Left renal pelvis (tissue), 4 donors: ENCODE results near the gene GCH1. TPM values are rescaled to one million over a fixed set of nuclear protein-coding genes. Genes with fewer than 3 reads are reported as not detected.

Experiments
- DNase-seq, 4 donors: peaks; one replicate each; pipeline ENCODE4 v3.0.0-alpha.2; 2013; ENCODE audit warnings: low read depth in 4 of 4, low spot score in 3 of 4
- polyA plus RNA-seq, 4 donors: library from polyadenylated mRNA; unstranded; fragments of 120-200 nt; gene quantifications; one replicate each; pipeline ENCODE4 v1.2.1, GENCODE V29; 2013; ENCODE audit not compliant: insufficient read length in 4 of 4

GCH1 gene
- polyA plus RNA-seq, 4 donors = 3.6 to 9.6 (median 9.3) TPM

DNA sequence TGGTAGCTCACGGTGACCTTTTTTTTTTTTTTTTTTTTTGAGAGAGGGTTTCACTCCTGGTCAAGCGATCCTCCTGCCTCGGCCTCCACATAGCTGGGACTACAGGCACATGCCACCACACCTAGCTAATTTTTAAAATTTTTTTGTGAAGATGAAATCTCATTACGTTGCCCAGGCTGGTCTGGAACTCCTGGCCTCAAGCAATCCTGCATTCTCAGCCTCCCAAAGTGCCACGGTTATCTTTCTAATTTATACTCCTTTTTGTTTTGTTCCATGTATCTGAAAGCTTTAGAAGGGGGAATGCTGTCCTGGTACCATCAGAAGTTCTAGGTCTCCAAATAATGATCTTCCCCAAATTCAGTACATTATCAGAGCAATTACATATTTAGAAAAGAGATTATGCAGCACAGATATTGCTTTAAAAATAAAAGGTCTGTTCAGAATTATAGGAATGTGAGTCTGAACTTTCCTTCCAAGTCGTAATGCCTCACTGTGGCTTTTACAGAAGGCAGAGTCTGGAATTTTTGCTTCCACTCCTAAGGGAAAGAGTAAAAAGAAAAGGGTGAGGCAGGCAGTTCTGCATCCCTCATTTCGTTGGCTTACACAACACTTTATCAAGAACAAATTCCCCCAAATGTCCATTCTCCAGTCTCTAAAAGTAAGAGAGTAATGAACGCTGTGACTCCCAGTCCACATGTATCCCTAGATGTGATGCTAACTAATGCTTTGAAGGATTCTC, 73.0 kb downstream of the GCH1 start:
- no peak for DNase-seq

DNA sequence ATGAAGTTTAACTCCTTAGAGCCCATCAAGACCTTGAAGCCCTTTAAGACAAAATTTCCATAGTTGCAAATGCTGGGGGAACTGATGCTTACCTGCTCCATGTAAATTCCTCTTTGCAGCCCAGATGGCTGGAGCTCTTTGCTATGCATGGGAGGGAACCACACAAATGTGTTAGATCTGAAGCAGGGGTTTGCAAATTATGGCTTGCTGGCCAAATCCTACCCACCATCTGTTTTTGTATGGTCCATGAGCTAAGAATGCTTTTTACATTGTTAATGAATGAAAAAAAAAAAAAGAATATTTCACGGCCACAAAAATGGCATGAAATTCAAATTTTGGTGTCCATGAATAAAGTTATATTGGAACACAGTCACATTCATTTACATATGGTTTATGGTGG, 74.6 kb downstream of the GCH1 start:
- DNase-seq = no peak

GRCh38 chr14:54823757-54824549, 78.7 kb downstream of the GCH1 start:
- no peak for DNase-seq

DNA sequence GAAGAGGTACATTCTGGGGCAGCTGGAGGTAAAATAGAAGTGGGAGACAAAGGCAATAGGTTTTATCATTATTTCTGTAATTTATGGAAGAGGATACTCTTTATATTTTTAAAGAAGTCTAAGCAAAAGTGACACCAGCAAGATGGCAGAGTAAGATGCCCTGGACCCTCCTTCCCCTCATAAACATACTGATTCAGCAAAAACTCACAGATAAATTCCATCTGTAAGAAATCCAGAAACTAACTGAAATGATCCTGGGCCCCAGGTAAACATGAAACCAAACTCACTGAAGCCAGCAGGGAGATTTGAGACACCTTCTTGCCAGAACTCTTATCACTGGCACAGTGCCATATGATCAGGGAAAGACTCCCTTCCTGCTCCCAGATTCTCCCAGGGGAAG, 79.9 kb downstream of the GCH1 start:
- DNase-seq = no peak

DNA sequence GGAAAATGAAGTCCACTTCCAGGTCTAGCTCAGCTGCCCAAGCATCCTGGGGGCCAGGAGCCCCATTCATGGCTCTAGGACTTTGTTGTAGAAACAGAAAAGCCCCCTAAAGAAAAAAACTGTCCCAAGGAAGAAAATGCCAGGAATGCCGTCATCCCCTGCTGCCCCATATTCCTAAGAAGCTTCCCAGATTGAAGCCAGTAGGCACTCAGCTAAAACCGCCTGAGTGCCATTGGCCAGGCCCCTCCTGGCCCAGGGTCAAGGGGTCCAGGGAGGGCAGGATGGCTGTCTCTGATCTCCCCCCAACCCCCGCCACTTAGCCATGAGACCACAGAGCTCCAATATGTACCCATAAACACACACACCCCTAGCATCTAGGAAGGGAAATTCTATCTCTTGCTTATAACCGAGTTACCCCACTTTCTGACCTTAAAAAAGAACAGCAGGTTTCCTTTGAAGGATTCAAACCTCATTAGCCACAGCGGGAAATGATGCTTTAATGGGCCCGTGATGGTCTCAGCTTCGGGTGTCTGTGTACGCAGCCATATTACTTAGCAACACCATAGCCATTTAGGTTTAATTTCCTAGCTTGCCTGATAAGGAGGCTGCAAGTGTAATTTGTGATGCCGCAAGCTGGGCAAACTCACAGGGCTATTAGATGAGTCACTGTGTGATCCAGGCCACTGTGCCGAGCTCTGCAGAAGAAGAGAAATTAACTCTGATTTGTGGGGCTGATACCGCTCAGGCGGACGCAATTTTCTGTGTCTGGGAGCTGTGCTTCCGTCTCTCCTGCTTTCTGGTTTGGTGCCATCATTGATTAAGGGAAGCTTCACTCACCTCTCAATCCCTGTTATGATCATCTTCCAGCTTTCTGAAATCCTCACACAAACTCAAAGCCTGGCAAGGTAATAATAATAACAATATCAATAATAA, 84.2 kb downstream of the GCH1 start:
- no peak for DNase-seq

DNA sequence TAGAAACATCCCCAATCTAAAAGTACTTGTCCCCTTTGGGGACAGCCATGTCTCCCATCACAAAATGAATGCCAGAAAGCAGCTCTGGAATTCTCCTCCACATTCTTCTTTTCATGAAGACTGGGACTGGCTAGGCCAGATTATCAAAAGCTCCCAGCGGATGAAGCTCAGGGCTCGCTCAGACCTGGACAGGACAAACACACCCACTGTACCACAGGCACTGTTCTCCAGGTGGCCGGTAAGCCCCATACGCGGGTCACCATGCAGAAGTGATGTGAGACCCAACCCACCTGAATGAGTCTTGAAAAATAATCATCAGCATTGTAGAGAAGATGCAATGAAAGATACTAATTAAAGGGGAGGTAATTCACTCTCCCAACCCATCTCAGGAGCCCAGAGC, 85.1 kb downstream of the GCH1 start:
- no peak for DNase-seq

DNA sequence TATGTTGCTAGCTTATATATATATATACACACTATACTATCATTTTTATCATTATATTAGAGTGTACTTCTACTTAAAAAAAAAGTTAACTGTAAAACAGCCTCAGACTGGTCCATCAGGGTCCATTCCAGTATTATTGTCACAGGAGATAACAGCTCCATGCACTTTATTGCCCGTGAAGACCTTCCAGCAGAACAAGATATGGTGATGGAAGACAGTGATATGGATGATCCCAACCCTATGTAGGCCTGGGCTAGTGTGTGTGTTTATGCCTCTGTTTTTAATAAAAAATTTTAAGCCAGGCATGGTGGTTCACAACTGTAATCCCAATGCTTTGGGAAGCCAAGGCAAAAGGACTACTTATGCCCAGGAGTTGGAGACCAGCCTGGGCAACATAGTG, 86.2 kb downstream of the GCH1 start:
- no peak for DNase-seq

DNA sequence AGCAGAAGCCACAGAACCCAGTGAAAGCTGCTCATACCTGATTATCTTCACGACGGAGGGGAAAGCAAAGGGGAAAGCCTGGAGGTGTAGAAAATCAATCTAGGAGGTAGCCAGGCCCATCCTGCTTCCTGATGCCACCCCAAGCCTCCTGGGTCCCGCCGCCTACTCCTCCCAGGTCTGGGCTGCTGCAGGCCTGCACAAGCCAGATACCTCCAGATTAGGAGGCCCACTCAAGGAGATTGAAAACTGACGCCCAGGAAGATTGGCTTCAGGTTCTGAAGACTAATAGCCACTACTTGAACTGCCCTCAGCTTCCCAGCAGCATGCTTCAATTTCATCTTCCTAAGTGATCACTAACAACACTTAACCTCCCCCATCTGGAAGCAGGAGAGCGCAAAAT, 87.1 kb downstream of the GCH1 start:
- DNase-seq = no peak

DNA sequence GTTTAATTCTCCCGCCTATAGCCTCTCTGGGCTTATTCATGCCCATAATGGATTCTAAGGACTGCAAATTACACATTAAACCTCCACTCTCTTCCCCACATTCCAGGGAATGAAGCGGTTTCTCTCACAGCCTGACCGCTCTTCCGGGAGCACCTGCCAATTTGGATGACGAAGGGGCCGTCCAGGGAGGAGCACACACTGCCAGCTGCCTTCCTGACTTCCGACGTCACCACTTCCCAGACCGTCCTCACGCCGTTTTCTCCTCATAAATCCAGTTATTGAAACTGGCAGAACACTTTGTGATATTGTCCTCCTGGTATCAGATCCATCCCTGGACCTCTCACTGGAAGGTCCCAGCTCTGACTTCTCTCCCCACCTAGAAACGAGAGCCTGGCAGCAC, 87.6 kb downstream of the GCH1 start:
- DNase-seq = no peak

DNA sequence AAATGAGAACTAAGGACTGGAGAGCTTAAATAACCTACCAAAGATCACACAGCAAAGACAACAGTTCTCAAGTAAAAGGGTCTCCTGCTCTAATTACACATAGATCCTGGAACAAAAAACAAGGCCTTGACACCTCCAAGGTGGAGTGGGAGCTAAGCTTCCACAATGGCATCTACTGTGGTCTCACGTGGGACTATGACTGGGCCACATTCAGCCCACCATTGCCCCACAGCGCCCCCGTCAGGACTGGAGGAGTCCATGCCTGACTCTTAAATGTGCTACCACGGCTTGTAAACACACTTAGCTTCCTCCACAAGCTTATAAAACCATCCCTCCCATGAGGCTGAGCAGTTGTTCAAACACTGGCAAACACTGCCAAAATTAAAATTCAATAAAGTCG, 88.5 kb downstream of the GCH1 start:
- no peak for DNase-seq

- no peak for DNase-seq
Observed at GRCh38 chr14:54813081-54813480, 89.5 kb downstream of the GCH1 start.

DNA sequence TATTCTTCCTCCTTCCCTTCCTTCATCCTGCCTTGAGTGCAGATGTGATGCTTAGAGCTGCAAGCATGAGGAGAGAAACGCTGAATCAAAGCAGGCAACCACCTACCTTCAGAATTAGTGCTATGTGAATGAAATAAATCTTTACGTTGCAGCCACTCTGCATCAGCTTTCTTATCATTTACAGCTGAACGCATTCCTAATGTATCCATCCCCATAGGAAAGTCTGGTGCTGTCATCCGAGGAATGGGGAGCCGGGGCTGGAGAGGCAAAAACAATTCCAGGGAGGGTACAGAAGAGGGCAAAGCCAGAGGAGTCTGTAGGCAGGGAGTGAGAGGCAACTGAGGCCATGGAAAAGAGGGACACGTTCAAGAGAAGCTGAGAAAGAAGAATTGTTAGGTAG, 90.0 kb downstream of the GCH1 start:
- no peak for DNase-seq

GRCh38 chr14:54809767-54810166, 92.9 kb downstream of the GCH1 start:
- DNase-seq = no peak

DNA sequence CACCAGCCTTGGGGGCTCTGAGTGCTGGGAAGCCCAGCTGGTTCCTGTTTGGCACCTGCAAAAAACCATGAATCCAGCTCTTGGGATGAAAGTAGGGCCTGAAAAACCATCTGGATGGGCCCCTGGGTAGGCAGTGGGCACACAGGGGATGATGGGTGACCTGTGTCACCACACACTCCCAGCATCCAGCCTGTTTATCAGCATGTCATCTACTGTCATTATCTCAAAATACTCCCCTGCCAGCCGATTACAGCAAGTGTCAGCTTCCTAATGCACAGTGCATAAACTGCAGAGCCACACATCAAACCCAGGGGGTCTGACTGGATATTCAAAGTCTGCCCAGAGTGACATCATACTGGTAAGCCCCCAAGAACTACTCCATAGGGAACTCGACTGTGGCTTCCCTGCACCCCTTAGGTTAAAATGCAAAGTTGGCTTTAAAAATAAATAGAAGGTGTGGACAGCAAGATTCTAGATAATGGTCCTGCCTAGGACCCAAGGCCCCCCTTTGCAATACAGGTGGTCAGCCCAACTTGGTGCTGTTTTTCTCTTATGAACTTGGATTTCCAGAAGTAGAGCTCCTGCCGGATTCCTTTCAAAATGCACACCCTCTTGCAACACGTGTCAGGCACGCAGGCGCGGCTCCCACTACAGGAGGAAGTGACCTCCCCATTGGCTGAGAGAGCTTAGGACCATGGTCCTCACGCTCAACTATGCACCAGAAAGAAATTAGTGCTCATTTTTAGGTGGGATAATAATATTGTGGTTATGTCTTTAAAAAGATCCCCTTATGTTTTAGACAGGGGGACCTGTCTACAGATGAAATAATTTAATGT, 94.1 kb downstream of the GCH1 start:
- no peak for DNase-seq

DNA sequence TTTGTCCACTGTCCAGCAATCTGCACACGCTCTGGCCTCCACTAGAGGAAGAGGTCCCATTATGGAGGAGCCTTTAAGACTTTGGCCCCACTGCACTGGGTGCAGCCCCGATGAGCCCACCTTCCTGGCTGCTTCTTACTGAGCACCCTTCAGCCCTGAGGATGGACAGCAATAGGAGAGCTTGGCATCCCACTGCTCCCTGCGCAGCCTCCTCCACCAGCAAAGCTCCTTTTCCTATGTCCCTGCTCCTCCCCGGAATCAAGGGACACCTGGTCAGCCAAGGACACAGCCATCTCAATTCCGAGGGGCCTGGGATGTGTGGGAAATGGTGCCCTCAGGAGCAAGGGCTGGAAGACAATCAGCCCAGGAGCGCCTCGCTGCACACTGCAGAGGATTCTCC, 94.7 kb downstream of the GCH1 start:
- no peak for DNase-seq

DNA sequence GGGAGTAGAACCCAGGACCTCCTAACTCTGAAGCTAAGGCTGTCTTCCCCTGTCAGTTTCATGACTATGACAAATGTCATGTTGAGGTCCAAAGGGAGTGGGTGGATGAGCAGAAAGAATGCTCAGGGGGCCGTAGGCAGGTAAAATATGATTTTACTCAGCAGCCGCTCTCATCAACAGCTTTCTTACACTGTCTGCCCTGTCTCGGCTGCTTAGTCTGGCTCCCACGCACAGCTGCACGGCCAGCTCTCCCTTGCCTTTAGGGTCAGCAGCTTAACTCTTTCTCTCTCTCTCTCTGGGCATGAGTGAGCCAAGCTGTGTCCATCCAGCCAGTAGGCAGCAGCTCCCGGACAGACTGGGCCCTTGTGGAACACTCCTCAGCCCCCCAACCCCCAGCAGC, 95.2 kb downstream of the GCH1 start:
- no peak for DNase-seq

DNA sequence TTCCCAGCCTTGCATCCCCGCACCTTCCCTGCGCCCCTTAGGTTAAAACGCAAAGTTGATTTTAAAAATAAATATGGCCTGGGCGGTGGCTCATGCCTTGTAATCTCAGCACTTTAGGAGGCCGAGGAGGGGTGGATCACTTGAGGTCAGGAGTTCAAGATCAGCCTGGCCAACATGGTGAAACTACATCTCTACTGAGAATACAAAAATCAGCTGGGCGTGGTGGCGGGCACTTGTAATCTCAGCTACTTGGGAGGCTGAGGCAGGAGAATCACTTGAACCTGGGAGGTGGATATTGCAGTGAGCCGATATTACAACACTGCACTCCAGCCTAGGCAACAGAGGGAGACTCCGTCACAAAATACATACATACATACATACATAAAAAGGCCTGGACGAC, 96.0 kb downstream of the GCH1 start:
- DNase-seq = no peak

GRCh38 chr14:54805445-54806322, 96.9 kb downstream of the GCH1 start:
- peak; percentile 54 to 72 (median 57) for DNase-seq

DNA sequence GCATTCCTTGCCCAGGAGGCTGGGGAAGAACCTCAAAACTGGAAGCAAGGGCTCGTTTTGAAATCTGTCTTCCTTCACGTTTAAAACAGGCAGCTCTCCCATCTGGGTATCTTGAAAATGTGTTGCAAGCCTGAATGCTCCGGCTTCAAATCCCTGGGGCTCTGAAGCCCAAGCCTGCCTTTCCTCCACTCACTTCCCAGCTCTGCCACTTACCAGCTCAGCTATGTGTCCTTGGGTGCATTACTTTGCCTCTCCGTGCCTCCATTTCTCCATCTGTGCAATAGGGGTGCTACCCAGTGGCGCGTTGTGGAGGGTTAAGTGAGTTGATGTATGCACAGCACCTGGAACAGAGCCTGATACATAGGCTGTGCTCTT, 97.6 kb downstream of the GCH1 start:
- no peak for DNase-seq
